Motor neuron (in vitro differentiated cells): ENCODE results near the gene RBM38. TPM values are rescaled to one million over a fixed set of nuclear protein-coding genes. Genes with fewer than 3 reads are reported as not detected.
"Not testable (repeated sequence)": the region's sequence is repeated elsewhere in the genome, so short reads cannot be mapped to it uniquely, and the experiment has no call there.

Experiments used
- ATAC-seq, 8 experiments: fragments of 200-7000 bp; cut with Tn5 transposase; replicated peaks in 6 of 8; 2 replicates each; pipeline ENCODE4 v1.8.0; 2021; ENCODE audit warnings: mild to moderate bottlenecking in 8 of 8, moderate library complexity in 8 of 8
- H3K27ac ChIP-seq, 2 donors: fragments of 250-450 bp; sonication (Bioruptor Pico); 2 replicates each; pipeline ENCODE4 v1.9.0; 2021; ENCODE audit warnings: antibody characterized with exemption in 2 of 2, mild to moderate bottlenecking in 2 of 2, moderate library complexity in 1 of 2
- H3K4me1 ChIP-seq, 2 donors: fragments of 250-450 bp; sonication (Bioruptor Pico); replicated peaks in 1 of 2; 2 replicates each; pipeline ENCODE4 v1.6.1; 2021; ENCODE audit warnings: antibody characterized with exemption in 2 of 2, mild to moderate bottlenecking in 2 of 2, moderate library complexity in 1 of 2
- H3K4me3 ChIP-seq, 5 donors: fragments of 250-450 bp; sonication (Bioruptor Pico); 2 replicates each; pipeline ENCODE4 v1.9.0; 2021; ENCODE audit warnings: antibody characterized with exemption in 5 of 5, mild to moderate bottlenecking in 5 of 5, moderate library complexity in 4 of 5
- WGBS, 10 experiments: fragments of 450-650 bp; shearing (Covaris generic); methylation state at CpG; one replicate each; pipeline ENCODE4 v1.0.0; 2022; 5-methylcytosine and 5-hydroxymethylcytosine counted together
- in situ Hi-C, 9 experiments: fragments of 400-800 bp; cut with MboI; loops; one replicate each; pipeline ENCODE4 v1.15.0; 2021; ENCODE audit warnings: low sequenced_read_pairs in 9 of 9, low pct_unique_long_range_greater_than_20kb in 2 of 9; ENCODE audit not compliant: unreplicated experiment in 9 of 9
- total RNA-seq, 8 experiments: library from RNA; unstranded; fragments of 300-600 nt; gene quantifications; 2 replicates each; pipeline versions ENCODE4 v1.2.3 to v1.2.4, GENCODE V29; 2022

The RBM38 gene
- total RNA-seq, 8 experiments from 2014 or later: 1.2 to 24.3 (median 9.6) TPM

DNA sequence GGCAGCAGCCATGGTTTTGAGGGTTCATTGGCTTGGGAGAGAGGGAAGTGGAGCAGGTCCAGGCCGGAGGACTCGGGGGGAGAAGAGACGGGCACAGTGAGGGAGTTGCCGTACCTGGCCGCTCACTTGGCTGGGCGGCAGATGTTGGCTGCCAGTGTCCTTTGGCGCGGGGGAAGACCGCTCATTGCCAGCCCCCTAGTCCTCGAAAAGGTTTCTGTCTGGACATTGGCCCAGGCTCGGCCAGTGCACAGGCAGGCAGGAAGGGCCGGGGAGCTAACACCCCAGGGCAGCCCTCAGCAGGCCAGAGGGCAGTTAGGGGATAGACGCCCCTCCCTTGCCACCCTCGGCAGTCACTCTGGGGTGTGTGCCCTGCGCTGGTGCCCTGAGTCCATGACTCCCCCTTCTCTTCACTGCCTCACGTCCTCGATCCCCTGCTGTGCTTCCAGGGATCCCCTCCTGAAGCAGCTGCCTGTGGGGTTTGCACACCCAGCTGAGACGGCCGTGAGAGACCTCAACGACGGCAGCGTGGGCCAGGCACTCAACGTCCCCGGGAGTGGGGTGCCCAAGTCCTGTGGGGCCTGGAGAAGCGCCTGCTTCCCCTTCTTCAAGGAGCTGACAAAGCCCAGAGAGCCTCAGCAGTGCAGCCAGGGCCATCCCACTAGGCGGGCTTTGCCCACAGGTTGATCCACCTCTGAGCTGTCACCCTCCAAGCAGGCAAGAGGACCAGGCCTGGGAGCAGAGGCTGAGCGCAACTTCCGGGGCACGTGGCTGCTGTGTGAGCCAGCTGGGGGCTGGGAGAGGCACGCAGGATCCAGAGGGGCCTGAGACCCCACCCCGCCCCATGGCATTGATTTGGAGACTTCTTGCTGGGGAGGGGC lies 20.4 kb downstream of the RBM38 start:
- ATAC-seq: no peak
- Histone ChIP-seq H3K4me3 (no peak overlapping the region), H3K27ac (no peak overlapping the region), H3K4me1 (peaks cover 0 to 10% of the 10 kb centered on the region in 2 donors)
- 79 to 100% (median 92%) methylated on average over 1 to 6 of the region's 31 CpGs; no CpG with 5 or more reads in 6 of the 10 experiments for WGBS, 10 experiments
- in situ Hi-C loops: no loop called here

DNA sequence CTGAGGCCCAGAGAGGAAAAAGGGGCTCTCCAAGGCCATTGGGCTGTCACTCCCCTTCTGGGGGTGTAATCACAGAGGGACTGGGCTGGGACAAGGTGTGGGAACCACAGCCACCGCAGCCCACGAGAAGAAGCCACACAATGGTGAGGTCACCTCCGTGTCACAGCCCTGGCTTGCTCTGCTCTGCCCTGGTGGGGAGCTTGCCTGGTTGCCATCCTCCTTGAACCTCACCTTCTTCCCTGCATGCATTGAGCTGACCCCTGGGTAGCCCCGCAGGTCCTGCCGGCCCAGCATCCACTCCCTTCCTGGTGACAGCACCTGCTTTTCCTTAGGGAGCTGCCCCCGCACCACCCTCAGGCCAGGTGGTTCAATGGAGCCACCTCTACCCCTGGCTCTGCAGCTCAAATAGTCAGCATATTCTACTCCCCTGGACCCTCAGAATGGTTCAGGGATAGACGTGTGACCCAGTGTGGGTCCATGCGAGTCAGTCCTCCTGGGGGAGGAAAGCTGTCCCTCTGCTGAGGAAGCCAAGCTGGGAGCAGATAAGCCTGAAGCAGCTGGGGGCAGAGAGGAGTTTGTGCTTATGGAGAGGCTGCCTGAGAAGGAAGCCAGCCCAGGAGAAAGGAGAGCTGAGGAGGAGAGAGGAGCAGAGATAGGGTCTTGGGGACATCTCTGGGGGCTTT lies 21.3 kb downstream of the RBM38 start:
- Histone ChIP-seq H3K4me3 (no peak overlapping the region), H3K4me1 (peaks cover 0 to 10% of the 10 kb centered on the region in 2 donors), H3K27ac (no peak overlapping the region)
- in situ Hi-C loops: no loop called here
- WGBS, 10 experiments: 20 to 100% (median 68%) methylated on average over 1 to 5 of the region's 8 CpGs; no CpG with 5 or more reads in 4 of the 10 experiments
- ATAC-seq: no peak

DNA sequence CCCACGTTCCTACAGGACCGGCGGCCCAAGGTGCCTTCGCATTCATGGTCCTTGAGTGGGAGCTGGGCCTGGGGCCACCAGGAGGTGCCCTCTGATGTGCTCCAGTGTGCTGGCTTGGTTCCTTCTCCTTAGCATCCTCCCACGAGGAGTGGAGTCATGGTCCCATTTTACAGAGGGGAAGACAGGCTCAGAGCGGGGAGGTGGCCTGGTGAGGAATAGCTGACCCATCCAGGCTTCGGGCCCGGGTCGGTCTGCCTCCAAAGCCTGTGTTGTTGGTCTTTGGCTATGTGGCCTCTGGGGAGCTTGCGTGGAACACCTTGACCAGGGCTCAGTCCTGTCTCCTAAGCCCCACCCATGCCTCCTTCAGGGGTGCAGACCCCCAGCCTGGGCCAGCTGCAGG lies 22.8 kb downstream of the RBM38 start:
- no peak overlapping the region for H3K4me3 ChIP-seq
- in situ Hi-C loops: no loop called here
- H3K27ac ChIP-seq: no peak overlapping the region
- 80 to 93% (median 84%) methylated on average over 1 to 8 of the region's 10 CpGs; no CpG with 5 or more reads in 6 of the 10 experiments for WGBS, 10 experiments
- no peak for ATAC-seq
- peaks cover 0 to 10% of the 10 kb centered on the region in 2 donors for H3K4me1 ChIP-seq

DNA sequence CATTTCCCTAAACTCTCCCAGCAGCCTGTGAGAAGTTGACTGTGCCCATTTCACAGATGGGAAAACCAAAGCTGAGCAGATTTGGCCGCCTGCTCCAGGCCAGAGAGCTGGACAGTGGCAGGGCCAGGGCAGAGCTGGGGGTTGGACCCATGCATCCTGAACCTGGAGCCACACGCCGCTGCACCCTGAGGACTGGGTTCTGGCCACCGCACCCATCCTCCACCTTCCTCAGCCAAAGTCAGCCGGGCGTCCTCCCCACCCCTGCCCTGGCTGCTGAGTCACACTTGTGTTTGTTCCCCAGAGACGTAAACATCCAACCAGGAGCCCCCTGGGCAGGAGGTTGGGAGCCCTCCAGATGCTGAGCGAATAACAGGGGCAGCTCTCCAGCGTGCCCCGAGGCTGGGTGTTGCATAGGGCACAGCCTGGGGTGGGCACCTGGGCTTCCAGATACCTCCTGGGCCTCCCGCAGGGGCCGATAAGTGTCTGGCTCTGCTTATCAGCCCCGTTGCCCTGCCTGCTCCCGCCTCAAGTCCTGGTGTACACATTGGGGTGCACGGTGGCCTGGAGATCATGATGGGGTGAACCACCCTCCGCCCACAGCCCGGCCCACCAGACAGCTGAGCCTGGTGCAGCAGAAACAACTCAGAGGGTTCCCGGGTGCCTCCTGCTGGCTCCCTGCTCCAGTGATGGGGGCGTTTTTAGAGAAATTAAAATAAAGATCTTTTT lies 23.8 kb downstream of the RBM38 start:
- ATAC-seq: peak in 2 of 8 experiments; percentile 35 to 64
- Histone ChIP-seq H3K4me3 (no peak overlapping the region), H3K4me1 (peaks cover 0 to 4% of the 10 kb centered on the region in 2 donors), H3K27ac (no peak overlapping the region)
- in situ Hi-C loops: no loop called here
- 50 to 83% (median 75%) methylated on average over 1 to 11 of the region's 19 CpGs; no CpG with 5 or more reads in 5 of the 10 experiments for WGBS, 10 experiments

DNA sequence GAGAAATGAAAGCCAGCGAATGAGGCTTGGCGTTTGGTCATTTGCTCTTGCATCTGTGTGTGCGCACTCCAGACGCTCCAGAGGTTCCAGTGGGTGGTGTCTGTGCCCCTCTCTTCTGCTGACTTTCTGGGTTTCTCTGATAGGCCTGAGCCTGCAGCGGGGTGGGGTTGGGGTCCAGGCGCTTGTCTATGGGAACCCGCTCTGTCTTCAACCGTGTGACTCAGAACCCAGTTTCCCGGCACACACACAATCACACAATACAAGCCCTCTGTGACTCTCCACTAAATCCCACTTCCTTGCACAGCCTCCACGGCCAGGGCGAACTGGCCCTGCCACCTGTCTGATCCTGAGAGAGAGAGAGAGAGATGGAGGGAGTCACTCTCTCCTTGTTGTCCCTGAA lies 24.6 kb downstream of the RBM38 start:
- Histone ChIP-seq H3K4me3 (no peak overlapping the region), H3K4me1 (peaks cover 0 to 3% of the 10 kb centered on the region in 2 donors), H3K27ac (no peak overlapping the region)
- WGBS, 10 experiments: 58 to 100% (median 77%) methylated on average over 1 to 8 of the region's 11 CpGs; no CpG with 5 or more reads in 2 of the 10 experiments
- in situ Hi-C loops: no loop called here
- peak in 3 of 8 experiments; percentile 30 to 48 (median 40) for ATAC-seq

DNA sequence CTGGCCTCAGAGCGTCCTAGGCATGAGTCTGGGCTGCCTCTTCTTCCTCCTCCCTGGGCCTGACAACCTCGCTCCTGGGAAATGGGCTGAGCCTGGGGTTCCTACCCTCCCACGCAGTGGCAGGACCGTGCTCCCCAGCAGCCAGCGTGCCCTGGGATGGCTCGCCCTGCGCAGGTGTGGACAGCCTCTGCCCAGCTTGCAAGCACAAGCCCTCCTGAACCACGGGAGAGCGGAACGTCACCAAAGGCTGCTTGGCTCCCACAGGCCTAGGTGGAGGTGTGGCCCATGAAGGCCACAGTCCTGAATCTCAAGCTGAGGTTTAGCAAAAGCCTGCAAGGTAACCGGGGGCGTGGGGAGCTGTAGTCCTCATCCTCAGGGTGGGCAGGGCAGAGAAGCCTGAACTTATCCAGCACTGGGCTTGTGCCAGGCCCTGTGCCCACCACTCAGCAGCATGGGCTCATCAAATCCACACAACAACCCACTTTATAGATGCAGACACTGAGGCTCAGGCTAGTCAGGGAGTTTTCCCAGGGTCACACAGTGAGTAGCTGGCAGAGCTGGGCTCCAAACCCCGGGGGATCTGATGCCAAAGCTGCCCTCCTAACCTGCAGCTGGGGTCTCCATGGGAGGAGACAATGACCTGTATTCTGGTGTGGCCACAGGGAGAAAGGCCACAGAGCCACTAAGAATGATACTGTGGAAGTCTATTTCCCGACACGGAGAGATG lies 25.3 kb downstream of the RBM38 start:
- in situ Hi-C loops: no loop called here
- WGBS, 10 experiments: 40 to 83% (median 73%) methylated on average over 1 to 3 of the region's 15 CpGs; no CpG with 5 or more reads in 4 of the 10 experiments
- no peak for ATAC-seq
- H3K27ac ChIP-seq: no peak overlapping the region
- no peak overlapping the region for H3K4me3 ChIP-seq
- peaks cover 0 to 6% of the 10 kb centered on the region in 2 donors for H3K4me1 ChIP-seq

DNA sequence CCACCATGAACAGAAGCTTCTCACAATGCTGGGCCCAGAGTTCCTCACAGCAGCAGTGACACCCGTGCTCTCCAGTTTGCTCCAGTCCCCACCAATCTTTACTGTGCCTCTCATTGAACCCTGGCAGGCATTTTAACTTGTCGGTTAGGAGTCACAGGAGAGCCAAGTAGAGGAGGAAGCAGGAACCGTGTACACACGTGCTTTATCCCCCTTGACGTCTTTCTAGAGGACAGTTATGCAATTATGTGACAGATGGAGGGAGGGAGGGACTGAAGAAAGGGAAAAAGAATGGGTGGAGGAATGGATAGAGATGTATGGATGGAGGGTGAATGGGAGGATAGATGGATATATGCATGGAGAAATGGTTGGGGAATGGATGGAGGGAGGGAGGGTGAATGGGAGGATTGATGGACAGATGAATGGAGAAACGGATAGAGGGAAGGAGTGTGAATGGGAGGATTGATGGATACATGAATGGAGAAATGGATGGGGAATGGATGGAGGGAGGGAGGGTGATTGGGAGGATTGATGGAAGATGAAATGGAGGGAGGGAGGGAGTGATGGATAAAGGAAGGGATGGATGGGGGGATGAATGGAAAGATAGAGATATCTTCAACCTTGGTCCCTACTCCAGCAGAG lies 26.0 kb downstream of the RBM38 start:
- in situ Hi-C loops: no loop called here
- H3K27ac ChIP-seq: no peak overlapping the region
- WGBS, 10 experiments: 12 to 67% (median 56%) methylated on average over 1 to 6 of the region's 6 CpGs; no CpG with 5 or more reads in 2 of the 10 experiments
- H3K4me1 ChIP-seq: peaks cover 0 to 6% of the 10 kb centered on the region in 2 donors
- no peak for ATAC-seq
- H3K4me3 ChIP-seq: no peak overlapping the region

DNA sequence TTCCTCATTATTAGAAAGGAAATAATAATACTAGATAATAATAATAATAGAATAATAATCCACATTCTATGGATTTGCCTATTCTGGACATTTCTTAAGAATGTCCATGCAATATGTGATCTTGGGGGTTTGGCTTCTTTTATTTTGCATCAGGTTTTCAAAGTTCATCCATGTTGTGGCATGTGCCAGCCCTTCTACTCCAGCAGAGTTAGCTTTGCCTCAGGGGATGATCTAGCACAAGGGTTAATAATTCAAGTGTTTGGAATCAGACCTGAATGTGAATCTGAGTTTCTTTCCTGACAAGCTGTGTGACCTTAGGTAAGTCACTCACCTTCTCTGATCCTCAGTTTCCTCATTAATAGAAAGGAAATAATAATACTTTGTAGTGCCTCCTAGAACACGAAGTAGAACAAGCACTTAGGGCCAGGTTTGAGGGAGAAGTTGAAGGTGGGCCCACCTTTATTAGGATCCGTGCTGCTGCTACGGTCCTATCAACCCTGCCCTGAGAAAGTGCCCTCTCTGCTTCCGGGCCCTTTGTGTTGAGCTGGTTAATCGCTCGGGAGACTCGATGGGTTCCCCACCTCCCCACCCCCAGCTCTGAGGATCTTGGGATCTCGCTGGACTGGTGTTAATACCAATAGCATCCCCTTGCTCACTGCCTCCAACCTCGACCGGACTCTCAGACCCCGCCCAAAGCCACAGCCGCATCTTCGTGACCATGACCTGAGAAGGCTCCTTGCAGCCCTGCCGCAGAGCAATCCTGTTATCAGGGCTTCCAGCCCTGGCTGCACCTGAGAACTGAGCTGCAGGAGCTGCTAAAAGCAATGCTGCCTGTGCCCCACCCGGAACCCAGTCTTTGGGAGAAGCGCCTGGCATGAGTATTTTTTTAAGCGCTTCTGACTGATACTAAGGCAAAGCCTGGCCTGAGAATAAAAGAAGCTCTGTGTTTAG lies 26.9 kb downstream of the RBM38 start:
- Histone ChIP-seq H3K4me1 (peaks cover 0 to 6% of the 10 kb centered on the region in 2 donors), H3K4me3 (no peak overlapping the region), H3K27ac (no peak overlapping the region)
- in situ Hi-C loops: no loop called here
- 14 to 100% (median 60%) methylated on average over 1 to 8 of the region's 17 CpGs; no CpG with 5 or more reads in 1 of the 10 experiments for WGBS, 10 experiments
- no peak for ATAC-seq

DNA sequence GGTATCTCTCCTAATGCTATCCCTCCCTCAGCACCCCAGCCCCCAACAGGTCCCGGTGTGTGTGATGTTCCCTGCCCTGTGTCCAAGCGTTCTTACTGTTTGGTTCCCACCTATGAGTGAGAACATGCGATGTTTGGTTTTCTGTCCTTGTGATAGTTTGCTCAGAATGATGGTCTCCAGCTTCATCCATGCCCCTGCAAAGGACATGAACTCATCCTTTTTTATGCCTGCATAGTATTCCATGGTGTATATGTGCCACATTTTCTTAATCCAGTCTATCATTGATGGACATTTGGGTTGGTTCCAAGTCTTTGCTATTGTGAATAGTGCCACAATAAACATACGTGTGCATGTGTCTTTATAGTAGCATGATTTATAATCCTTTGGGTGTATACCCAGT lies 28.3 kb downstream of the RBM38 start:
- H3K4me3 ChIP-seq, ATAC-seq, in situ Hi-C loops, H3K27ac ChIP-seq, H3K4me1 ChIP-seq: not testable (repeated sequence)
- WGBS, 10 experiments: 40% methylated on average over 1 of the region's 4 CpGs; no CpG with 5 or more reads in 9 of the 10 experiments

DNA sequence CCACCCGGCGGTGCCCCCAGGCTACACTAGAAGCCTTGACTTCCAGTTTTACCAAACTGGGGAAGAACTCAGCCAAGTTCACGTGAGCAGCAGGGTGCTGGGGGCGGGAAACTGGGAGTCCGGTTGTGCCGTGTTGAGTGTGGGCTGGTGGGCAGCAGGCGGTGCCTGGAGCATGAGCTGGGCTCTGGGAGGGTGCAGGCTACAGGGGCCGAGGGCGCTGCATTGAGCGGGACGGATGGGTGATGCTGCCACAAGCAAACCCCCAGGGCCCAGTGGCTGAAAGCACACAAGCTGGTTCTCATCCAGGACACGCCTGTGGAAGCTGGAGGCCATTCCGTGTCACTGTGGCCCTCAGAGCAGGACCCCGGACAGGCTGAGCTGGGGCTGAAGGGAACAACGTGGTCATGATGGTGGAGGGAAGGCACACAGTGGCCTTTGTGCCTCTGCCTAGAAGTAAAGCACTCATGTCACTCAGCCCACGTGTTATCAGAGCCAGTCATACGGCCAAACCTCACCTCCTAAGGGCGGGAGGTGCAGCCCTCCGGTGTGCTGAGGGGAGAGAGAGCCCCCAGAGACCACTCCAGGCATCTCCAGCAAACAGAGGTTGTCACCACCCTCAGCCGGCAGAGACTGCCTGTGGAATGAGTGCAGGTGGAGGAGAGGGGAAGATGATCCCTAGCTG lies 29.5 kb downstream of the RBM38 start:
- Histone ChIP-seq H3K4me3 (no peak overlapping the region), H3K27ac (no peak overlapping the region), H3K4me1 (peaks cover 0 to 4% of the 10 kb centered on the region in 2 donors)
- in situ Hi-C loops: no loop called here
- ATAC-seq: peak in 5 of 8 experiments; percentile 10 to 53 (median 37)
- 29 to 80% (median 45%) methylated on average over 2 to 3 of the region's 20 CpGs; no CpG with 5 or more reads in 5 of the 10 experiments for WGBS, 10 experiments
